SK-N-SH (cell line): ENCODE results near the gene CYBA. TPM values are rescaled to one million over a fixed set of nuclear protein-coding genes. Genes with fewer than 3 reads are reported as not detected.

Experiments used
- CTCF ChIA-PET: fragments of 300-600, 350-600 bp; formaldehyde crosslinking; extraction: SDS; loops from one replicate; lab custom pipeline; 2021; lab: Yijun Ruan, JAX
- POLR2A ChIA-PET: fragments of 350-600 bp; sonication (Branson Sonifier 250); formaldehyde crosslinking; extraction: SDS; loops from one replicate; lab custom pipeline; 2020; ENCODE audit warnings: antibody characterized with exemption, inconsistent platforms; lab: Yijun Ruan, JAX
- DNase-seq: peaks from one replicate; pipeline ENCODE4 v3.0.0; 2012
- H2AFZ ChIP-seq: fragments of 200-600 bp; sonication (generic); 2 replicates; pipeline ENCODE4 v1.8.1; 2016; ENCODE audit warnings: antibody characterized with exemption, mild to moderate bottlenecking, low read depth
- H3F3A ChIP-seq: fragments of 200-600 bp; sonication (generic); replicated peaks from 2 replicates; pipeline ENCODE3; 2016; ENCODE audit warnings: antibody characterized with exemption, mild to moderate bottlenecking; ENCODE audit not compliant: insufficient read depth
- H3K27ac ChIP-seq, 2 experiments: fragments of 200-500 bp in 1 of 2; fragments of 200-600 bp in 1 of 2; sonication (Bioruptor generic) in 1 of 2; sonication (generic), shearing (Covaris generic) in 1 of 2; 2 replicates each; pipeline versions ENCODE4 v1.5.1 to v1.6.1; 2014 to 2016; ENCODE audit warnings: low read depth in 2 of 2, inconsistent platforms in 1 of 2, low read length in 1 of 2, mild to moderate bottlenecking in 1 of 2, mixed read lengths in 1 of 2
- H3K27me3 ChIP-seq: fragments of 200-600 bp; sonication (generic), shearing (Covaris generic); 2 replicates; pipeline ENCODE4 v1.6.1; 2016; ENCODE audit warnings: mixed run types; ENCODE audit not compliant: insufficient read depth
- H3K36me3 ChIP-seq, 2 experiments: fragments of 200-500 bp in 1 of 2; fragments of 200-600 bp in 1 of 2; sonication (Bioruptor generic) in 1 of 2; sonication (generic) in 1 of 2; replicated peaks in 1 of 2; 2 replicates each; pipeline versions ENCODE3 to v1.5.1; 2014 to 2016; ENCODE audit warnings: low read length in 1 of 2, mild to moderate bottlenecking in 1 of 2; ENCODE audit not compliant: insufficient read depth in 2 of 2, control insufficient read depth in 1 of 2
- H3K4me1 ChIP-seq, 2 experiments: fragments of 200-500 bp in 1 of 2; fragments of 200-600 bp in 1 of 2; sonication (Bioruptor generic) in 1 of 2; sonication (generic), shearing (Covaris generic) in 1 of 2; 2 replicates each; pipeline versions ENCODE4 v1.5.1 to v1.6.1; 2014 to 2016; ENCODE audit warnings: low read depth in 1 of 2, low read length in 1 of 2, mixed run types in 1 of 2; ENCODE audit not compliant: insufficient read depth in 2 of 2, control insufficient read depth in 1 of 2
- H3K4me2 ChIP-seq: fragments of 200-600 bp; sonication (generic), shearing (Covaris generic); 2 replicates; pipeline ENCODE4 v1.6.1; 2017; ENCODE audit warnings: mixed run types
- H3K4me3 ChIP-seq, 2 experiments: fragments of 200-500 bp in 1 of 2; fragments of 200-600 bp in 1 of 2; sonication (Bioruptor generic) in 1 of 2; sonication (generic), shearing (Covaris generic) in 1 of 2; 2 replicates each; pipeline versions ENCODE4 v1.5.1 to v1.8.1; 2014 to 2016; ENCODE audit warnings: low read depth in 2 of 2, inconsistent platforms in 1 of 2, low read length in 1 of 2, mild to moderate bottlenecking in 1 of 2, mixed read lengths in 1 of 2, moderate library complexity in 1 of 2
- H3K79me2 ChIP-seq: fragments of 200-600 bp; sonication (generic); 2 replicates; pipeline ENCODE4 v1.8.1; 2017; ENCODE audit warnings: mild to moderate bottlenecking; ENCODE audit not compliant: insufficient read depth
- H3K9ac ChIP-seq: fragments of 200-600 bp; sonication (generic); 2 replicates; pipeline ENCODE4 v1.6.1; 2017; ENCODE audit warnings: mixed run types
- H3K9me2 ChIP-seq: fragments of 200-600 bp; sonication (generic); 2 replicates; pipeline ENCODE4 v1.6.1; 2017; ENCODE audit warnings: mixed run types
- H3K9me3 ChIP-seq: fragments of 200-600 bp; sonication (generic); 2 replicates; pipeline ENCODE4 v1.6.1; 2017; ENCODE audit warnings: mixed run types, mild to moderate bottlenecking, moderate library complexity
- H4K20me1 ChIP-seq: fragments of 200-600 bp; sonication (generic); 2 replicates; pipeline ENCODE4 v1.6.1; 2017; ENCODE audit warnings: mild to moderate bottlenecking, mixed run types; ENCODE audit not compliant: insufficient read depth
- CHD2 ChIP-seq: fragments of 150-350 bp; IDR thresholded peaks from 2 replicates; pipeline ENCODE4 v1.6.1; 2018; ENCODE audit warnings: low read length; ENCODE audit not compliant: partially characterized antibody
- EZH2phosphoT487 ChIP-seq: fragments of 200-600 bp; sonication (generic); IDR thresholded peaks from 2 replicates; pipeline ENCODE4 v1.6.1; 2017; ENCODE audit warnings: low read depth, mixed run types, mild to moderate bottlenecking, antibody characterized with exemption, moderate library complexity, borderline replicate concordance
- FOSL2 ChIP-seq: IDR thresholded peaks from 2 replicates; pipeline ENCODE4 v1.4.0; 2012; ENCODE audit warnings: low read depth, mild to moderate bottlenecking, moderate library complexity, borderline replicate concordance
- FOXM1 ChIP-seq: IDR thresholded peaks from 2 replicates; pipeline ENCODE4 v1.4.0; 2012; ENCODE audit warnings: low read depth, mild to moderate bottlenecking
- GABPA ChIP-seq: IDR thresholded peaks from 2 replicates; pipeline ENCODE4 v1.4.0; 2012; ENCODE audit warnings: low read depth, mild to moderate bottlenecking
- GATA2 ChIP-seq: sonication (generic); formaldehyde crosslinking; IDR thresholded peaks from 2 replicates; pipeline ENCODE4 v1.5.0; 2020; ENCODE audit warnings: mild to moderate bottlenecking, missing genetic modification reagents
- JUND ChIP-seq: IDR thresholded peaks from 2 replicates; pipeline ENCODE4 v1.4.0; 2012
- MEF2A ChIP-seq: IDR thresholded peaks from 2 replicates; pipeline ENCODE4 v1.4.0; 2012; ENCODE audit warnings: low read depth, borderline replicate concordance
- MXI1 ChIP-seq: IDR thresholded peaks from 2 replicates; pipeline ENCODE4 v1.6.1; 2012; ENCODE audit warnings: mild to moderate bottlenecking, low read depth, low read length, improper control_type of control experiment
- NFIC ChIP-seq: IDR thresholded peaks from 2 replicates; pipeline ENCODE4 v1.4.0; 2012; ENCODE audit warnings: borderline replicate concordance
- POLR2AphosphoS5 ChIP-seq: IDR thresholded peaks from 2 replicates; pipeline ENCODE4 v1.6.1; 2012; ENCODE audit warnings: low read depth, low read length
- RFX5 ChIP-seq: IDR thresholded peaks from 2 replicates; pipeline ENCODE4 v1.6.1; 2012; ENCODE audit warnings: mild to moderate bottlenecking, improper control_type of control experiment, low read length
- RXRA ChIP-seq: IDR thresholded peaks from 2 replicates; pipeline ENCODE4 v1.4.0; 2012; ENCODE audit warnings: low read depth, mild to moderate bottlenecking, borderline replicate concordance
- SMC3 ChIP-seq: IDR thresholded peaks from 2 replicates; pipeline ENCODE4 v1.6.1; 2012; ENCODE audit warnings: low read depth, low read length, improper control_type of control experiment
- TAF1 ChIP-seq: IDR thresholded peaks from 2 replicates; pipeline ENCODE4 v1.6.1; 2012; ENCODE audit warnings: low read depth, mild to moderate bottlenecking, low read length, moderate library complexity, borderline replicate concordance
- TCF12 ChIP-seq: IDR thresholded peaks from 2 replicates; pipeline ENCODE4 v1.4.0; 2012
- TEAD4 ChIP-seq: IDR thresholded peaks from 2 replicates; pipeline ENCODE4 v1.4.0; 2012; ENCODE audit warnings: mild to moderate bottlenecking, borderline replicate concordance; ENCODE audit not compliant: insufficient read depth
- YY1 ChIP-seq: IDR thresholded peaks from 2 replicates; pipeline ENCODE4 v1.4.0; 2012; ENCODE audit warnings: low read depth, mild to moderate bottlenecking
- WGBS: methylation state at CpG from one replicate; pipeline ENCODE4 v1.1.6; 2017; ENCODE audit warnings: low lambda C conversion rate; 5-methylcytosine and 5-hydroxymethylcytosine counted together
- polyA plus RNA-seq, 3 experiments: library from polyadenylated mRNA; depleted of rRNA; stranded (reverse); fragments of >200 nt; gene quantifications; 2 replicates each; pipeline ENCODE4 v1.2.3, GENCODE V29; 2012
- TF ChIP-seq, protein P1 (sequence below): fragments of 150-350 bp; IDR thresholded peaks from 2 replicates; pipeline ENCODE4 v1.6.1; 2017; ENCODE audit warnings: antibody characterized with exemption, low read length, low read depth, borderline replicate concordance
- TF ChIP-seq, protein P2 (sequence below): IDR thresholded peaks from 2 replicates; pipeline ENCODE4 v1.4.0; 2012; ENCODE audit warnings: low read depth, borderline replicate concordance
- TF ChIP-seq, protein P3 (sequence below): IDR thresholded peaks from 2 replicates; pipeline ENCODE4 v1.4.0; 2012; ENCODE audit warnings: low read depth

CYBA gene
- polyA plus RNA-seq, 1 of the 3 experiments (the other 2 are of a cell fraction) = 176 TPM

DNA sequence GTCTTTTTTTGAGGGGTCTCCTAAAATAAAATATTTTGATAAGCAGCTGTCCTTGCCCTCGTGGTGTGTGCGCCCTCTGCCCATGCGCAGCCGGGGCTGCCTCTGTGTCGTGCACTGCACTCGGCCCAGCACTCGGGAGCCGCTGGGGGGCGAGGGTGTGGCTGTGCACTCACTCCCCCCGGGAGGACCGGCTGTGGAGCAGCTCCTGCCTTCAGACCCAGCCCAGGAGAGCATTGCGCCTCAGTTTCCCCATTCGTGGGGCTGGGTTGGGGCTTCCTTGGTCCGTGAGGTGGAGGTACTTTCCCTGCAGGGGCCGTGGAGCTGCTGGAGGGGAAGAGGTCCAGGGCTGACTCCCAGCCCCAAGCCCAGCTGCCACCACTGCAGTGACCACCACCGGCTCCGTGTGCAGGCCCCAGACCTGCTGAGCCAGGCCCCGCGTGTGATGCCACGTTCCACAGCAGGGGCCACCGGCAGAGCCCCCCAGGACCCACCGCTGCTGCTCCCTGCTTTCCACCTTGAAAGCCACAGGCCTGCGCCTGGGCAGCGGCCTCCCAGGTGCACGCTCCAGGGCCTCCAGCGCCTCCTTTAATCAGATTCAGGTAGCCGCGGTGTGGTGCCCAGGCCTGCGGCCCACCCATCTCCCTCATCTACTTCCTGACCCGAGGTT, 18.8 kb downstream of the CYBA start:
- Histone ChIP-seq H3K79me2 (no peaks in the 10 kb centered on the region), H3K9me3 (no peaks in the 10 kb centered on the region), H3K4me2 (no peak overlapping the region), H2AFZ (no peak overlapping the region), H3K4me3 (no peak overlapping the region), H3K9ac (no peak overlapping the region), H3K4me1 (no peaks in the 10 kb centered on the region), H3F3A (peaks cover 3% of the 10 kb centered on the region), H3K36me3 (peaks cover 4 to 49% of the 10 kb centered on the region in 2 experiments), H3K27me3 (no peaks in the 10 kb centered on the region), H3K9me2 (no peaks in the 10 kb centered on the region), H3K27ac (no peak overlapping the region), H4K20me1 (no peaks in the 10 kb centered on the region)
- ChIA-PET POLR2A (interaction anchor here (0.6 kb wide), 1 partner anchor 40 kb away, joined by 4 read pairs; no protein-coding TSS in a partner anchor), CTCF (interaction anchor here (1.0 to 1.8 kb wide), 2 partner anchors 10 to 20 kb away, joined by 3 to 4 read pairs; no protein-coding TSS in a partner anchor)
- TF ChIP-seq CHD2 (no peak), MXI1 (no peak), FOXM1 (no peak), EZH2phosphoT487 (no peak), GATA2 (CRISPR knock-in tag) (no peak), RXRA (no peak), TAF1 (no peak), TCF12 (no peak), YY1 (no peak), TEAD4 (no peak), MEF2A (no peak), RFX5 (no peak)
- TF ChIP-seq, protein P1, sequence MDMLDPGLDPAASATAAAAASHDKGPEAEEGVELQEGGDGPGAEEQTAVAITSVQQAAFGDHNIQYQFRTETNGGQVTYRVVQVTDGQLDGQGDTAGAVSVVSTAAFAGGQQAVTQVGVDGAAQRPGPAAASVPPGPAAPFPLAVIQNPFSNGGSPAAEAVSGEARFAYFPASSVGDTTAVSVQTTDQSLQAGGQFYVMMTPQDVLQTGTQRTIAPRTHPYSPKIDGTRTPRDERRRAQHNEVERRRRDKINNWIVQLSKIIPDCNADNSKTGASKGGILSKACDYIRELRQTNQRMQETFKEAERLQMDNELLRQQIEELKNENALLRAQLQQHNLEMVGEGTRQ = no peak
- TF ChIP-seq, protein P2, sequence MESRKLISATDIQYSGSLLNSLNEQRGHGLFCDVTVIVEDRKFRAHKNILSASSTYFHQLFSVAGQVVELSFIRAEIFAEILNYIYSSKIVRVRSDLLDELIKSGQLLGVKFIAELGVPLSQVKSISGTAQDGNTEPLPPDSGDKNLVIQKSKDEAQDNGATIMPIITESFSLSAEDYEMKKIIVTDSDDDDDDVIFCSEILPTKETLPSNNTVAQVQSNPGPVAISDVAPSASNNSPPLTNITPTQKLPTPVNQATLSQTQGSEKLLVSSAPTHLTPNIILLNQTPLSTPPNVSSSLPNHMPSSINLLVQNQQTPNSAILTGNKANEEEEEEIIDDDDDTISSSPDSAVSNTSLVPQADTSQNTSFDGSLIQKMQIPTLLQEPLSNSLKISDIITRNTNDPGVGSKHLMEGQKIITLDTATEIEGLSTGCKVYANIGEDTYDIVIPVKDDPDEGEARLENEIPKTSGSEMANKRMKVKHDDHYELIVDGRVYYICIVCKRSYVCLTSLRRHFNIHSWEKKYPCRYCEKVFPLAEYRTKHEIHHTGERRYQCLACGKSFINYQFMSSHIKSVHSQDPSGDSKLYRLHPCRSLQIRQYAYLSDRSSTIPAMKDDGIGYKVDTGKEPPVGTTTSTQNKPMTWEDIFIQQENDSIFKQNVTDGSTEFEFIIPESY = no peak
- DNase-seq = no peak
- whole genome bisulfite sequencing = 84% methylated on average over 12 of the region's 30 CpGs

DNA sequence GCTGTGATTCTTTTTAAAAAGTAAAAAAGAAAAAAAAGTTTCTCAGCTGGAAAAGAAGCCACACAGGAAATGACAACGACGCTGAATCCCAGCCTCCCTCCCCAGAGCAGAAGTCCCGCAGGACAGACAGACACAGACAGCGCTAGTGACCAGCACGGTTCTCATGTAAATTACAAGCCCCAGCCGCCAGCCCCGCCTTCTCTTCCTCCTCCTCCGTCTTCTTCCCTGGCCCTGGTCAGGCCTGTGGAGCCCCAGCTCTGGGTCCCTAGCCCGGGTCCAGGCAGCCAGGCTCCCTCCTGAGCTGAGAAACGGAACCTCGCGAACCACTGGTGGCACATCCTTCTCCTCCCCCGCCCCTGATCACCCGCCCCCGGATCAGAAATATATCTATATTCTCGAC, 19.5 kb downstream of the CYBA start:
- Histone ChIP-seq H3K4me1 (no peaks in the 10 kb centered on the region), H3K4me3 (no peak overlapping the region), H3K36me3 (peaks cover 5 to 49% of the 10 kb centered on the region in 2 experiments), H3K9me3 (no peaks in the 10 kb centered on the region), H3K9ac (no peak overlapping the region), H3F3A (peaks cover 3% of the 10 kb centered on the region), H2AFZ (no peak overlapping the region), H4K20me1 (no peaks in the 10 kb centered on the region), H3K27ac (no peak overlapping the region), H3K27me3 (no peaks in the 10 kb centered on the region), H3K4me2 (no peak overlapping the region), H3K79me2 (no peaks in the 10 kb centered on the region), H3K9me2 (no peaks in the 10 kb centered on the region)
- ChIA-PET POLR2A (no interaction called here), CTCF (no interaction called here)
- TF ChIP-seq FOSL2 (no peak), NFIC (no peak), GABPA (no peak), MEF2A (no peak), FOXM1 (no peak), TAF1 (no peak), TEAD4 (no peak), POLR2AphosphoS5 (no peak), SMC3 (no peak), MXI1 (no peak), JUND (no peak)
- TF ChIP-seq, protein P2 = no peak
- TF ChIP-seq, protein P3, sequence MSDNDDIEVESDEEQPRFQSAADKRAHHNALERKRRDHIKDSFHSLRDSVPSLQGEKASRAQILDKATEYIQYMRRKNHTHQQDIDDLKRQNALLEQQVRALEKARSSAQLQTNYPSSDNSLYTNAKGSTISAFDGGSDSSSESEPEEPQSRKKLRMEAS = no peak
- WGBS = 96% methylated on average over 16 of the region's 16 CpGs
- DNase-seq = no peak
